NCI-H1092 (cell line): ENCODE data around the gene RGS6.

ENCODE experiments used
- DNase-seq: peaks from one replicate; lab custom pipeline; 2025; lab: John Stamatoyannopoulos, UW

Gene RGS6

GRCh38 chr14:72525087-72525915 is 593.1 kb downstream of the RGS6 start:
- no peak for DNase-seq

- DNase-seq = no peak
These were observed 595.4 kb downstream of the RGS6 start for GRCh38 chr14:72527591-72527990.

GRCh38 chr14:72528059-72528862 is 596.0 kb downstream of the RGS6 start:
- DNase-seq = no peak

- no peak for DNase-seq
These were observed 596.6 kb downstream of the RGS6 start for GRCh38 chr14:72528863-72529175.

GRCh38 chr14:72532686-72533454 is 600.6 kb downstream of the RGS6 start:
- DNase-seq = no peak

GRCh38 chr14:72535485-72535884 is 603.3 kb downstream of the RGS6 start:
- DNase-seq = no peak

GRCh38 chr14:72538387-72538786 is 606.2 kb downstream of the RGS6 start:
- DNase-seq = no peak

GRCh38 chr14:72539661-72540315 is 607.6 kb downstream of the RGS6 start:
- DNase-seq = no peak

- no peak for DNase-seq
These were observed 608.6 kb downstream of the RGS6 start for GRCh38 chr14:72540836-72541235.

- DNase-seq = no peak
These were observed 609.3 kb downstream of the RGS6 start for GRCh38 chr14:72541546-72541945.

GRCh38 chr14:72543341-72543740 is 611.1 kb downstream of the RGS6 start:
- DNase-seq = no peak

GRCh38 chr14:72544615-72545387 is 612.6 kb downstream of the RGS6 start:
- DNase-seq = no peak

- DNase-seq = no peak
These were observed 613.4 kb downstream of the RGS6 start for GRCh38 chr14:72545411-72546311.

- no peak for DNase-seq
These were observed 614.3 kb downstream of the RGS6 start for GRCh38 chr14:72546344-72547016.

GRCh38 chr14:72547999-72548398 is 615.8 kb downstream of the RGS6 start:
- no peak for DNase-seq

- no peak for DNase-seq
These were observed 616.8 kb downstream of the RGS6 start for GRCh38 chr14:72549026-72549425.

GRCh38 chr14:72549854-72550253 is 617.6 kb downstream of the RGS6 start:
- no peak for DNase-seq

GRCh38 chr14:72550513-72550912 is 618.3 kb downstream of the RGS6 start:
- DNase-seq = no peak

GRCh38 chr14:72552236-72552635 is 620.0 kb downstream of the RGS6 start:
- no peak for DNase-seq

- no peak for DNase-seq
These were observed 620.9 kb downstream of the RGS6 start for GRCh38 chr14:72553161-72553560.
